RWPE1 (cell line): Measurements from ENCODE around the gene PGBD4.

Source experiments
- CTCF ChIA-PET: fragments of 350-600 bp; sonication (Branson Sonifier 250); formaldehyde crosslinking; extraction: SDS; loops from one replicate; lab custom pipeline; 2021; lab: Yijun Ruan, JAX
- POLR2A ChIA-PET: fragments of 400-600 bp; formaldehyde crosslinking; extraction: SDS; loops from one replicate; lab custom pipeline; 2020; ENCODE audit warnings: antibody characterized with exemption; ENCODE audit not compliant: low non-redundant PET; lab: Yijun Ruan, JAX
- DNase-seq: peaks from one replicate; pipeline ENCODE4 v3.0.0; 2012; ENCODE audit warnings: low spot score
- H3K27ac ChIP-seq: fragments of 450-650 bp; 2 replicates; pipeline ENCODE4 v1.5.1; 2017
- TF ChIP-seq, protein P1 (sequence below): fragments of 450-650 bp; conservative IDR thresholded peaks from 2 replicates; pipeline ENCODE4 v1.5.1; 2017; ENCODE audit warnings: low read depth, mild to moderate bottlenecking

The PGBD4 gene

DNA sequence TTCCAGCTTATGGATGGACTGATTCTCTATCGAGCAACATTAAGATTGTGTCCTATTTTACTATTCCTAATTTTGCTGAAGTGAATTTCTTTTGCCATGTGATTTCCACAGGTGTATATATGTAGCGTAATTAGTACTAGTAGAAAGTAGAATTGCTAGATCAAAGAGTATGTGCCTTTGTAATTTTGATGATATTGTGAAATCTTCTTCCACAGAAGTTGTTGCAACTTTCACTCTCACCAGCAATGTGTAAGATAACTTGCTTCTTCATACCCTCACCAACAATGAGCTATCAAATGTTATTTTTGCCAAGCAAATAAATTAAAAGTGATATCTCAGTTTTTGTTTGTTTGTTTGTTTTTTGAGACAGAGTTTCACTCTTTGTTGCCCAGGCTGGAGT, 5.4 kb downstream of the PGBD4 start:
- CTCF ChIA-PET: no interaction called here

DNA sequence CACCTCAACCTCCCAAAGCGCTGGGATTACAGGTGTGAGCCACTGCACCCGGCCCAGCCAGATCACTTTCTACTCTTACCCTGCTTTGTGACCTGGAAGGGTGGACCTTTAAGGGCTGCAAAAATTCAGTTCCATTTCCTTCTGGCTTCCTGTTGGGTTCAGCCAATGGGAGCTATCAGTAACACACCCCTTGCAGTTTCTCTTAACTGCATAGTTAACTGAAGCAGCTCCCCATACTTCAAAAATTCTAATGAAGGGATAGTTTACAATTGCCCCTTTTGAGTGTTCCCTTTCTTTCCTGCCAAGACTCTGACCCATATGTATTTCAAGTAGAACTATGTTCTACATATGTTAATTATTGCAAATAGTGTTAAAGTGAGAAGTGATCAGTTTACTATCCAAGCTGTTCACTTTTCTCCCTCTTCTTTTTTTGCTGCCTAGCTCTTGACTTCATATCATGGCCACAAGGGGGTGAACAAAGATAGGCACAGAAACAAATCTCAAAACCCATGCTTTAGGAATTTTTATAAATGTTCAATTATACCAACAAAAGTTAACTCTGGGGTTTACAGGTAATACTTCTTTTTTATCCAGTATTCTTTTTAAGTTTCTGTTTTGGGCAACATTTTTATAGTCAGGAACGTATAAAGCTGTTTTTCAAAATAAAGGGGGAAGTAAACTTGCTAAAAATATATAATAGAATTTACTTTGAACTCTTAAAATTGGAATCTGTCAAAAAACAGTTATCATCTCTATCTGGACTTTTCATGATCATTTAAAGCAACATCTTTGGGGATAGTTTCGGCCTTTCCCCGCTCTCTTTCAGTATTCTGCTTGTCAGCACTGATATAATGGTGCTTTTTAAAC, 8.1 kb downstream of the PGBD4 start:
- TF ChIP-seq, protein P1, sequence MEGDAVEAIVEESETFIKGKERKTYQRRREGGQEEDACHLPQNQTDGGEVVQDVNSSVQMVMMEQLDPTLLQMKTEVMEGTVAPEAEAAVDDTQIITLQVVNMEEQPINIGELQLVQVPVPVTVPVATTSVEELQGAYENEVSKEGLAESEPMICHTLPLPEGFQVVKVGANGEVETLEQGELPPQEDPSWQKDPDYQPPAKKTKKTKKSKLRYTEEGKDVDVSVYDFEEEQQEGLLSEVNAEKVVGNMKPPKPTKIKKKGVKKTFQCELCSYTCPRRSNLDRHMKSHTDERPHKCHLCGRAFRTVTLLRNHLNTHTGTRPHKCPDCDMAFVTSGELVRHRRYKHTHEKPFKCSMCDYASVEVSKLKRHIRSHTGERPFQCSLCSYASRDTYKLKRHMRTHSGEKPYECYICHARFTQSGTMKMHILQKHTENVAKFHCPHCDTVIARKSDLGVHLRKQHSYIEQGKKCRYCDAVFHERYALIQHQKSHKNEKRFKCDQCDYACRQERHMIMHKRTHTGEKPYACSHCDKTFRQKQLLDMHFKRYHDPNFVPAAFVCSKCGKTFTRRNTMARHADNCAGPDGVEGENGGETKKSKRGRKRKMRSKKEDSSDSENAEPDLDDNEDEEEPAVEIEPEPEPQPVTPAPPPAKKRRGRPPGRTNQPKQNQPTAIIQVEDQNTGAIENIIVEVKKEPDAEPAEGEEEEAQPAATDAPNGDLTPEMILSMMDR: peak; percentile 90
- no peak overlapping the region for H3K27ac ChIP-seq
- ChIA-PET CTCF (interaction anchor here (0.5 to 1.4 kb wide), 8 partner anchors 9 to 265 kb away, joined by 3 to 8 read pairs (median 4); partner anchors contain the start of gene KATNBL1), POLR2A (interaction anchor here (0.6 to 1.0 kb wide), 3 partner anchors 99 to 260 kb away, joined by 3 to 10 read pairs (median 4); no protein-coding TSS in a partner anchor)
- peak; percentile 51 for DNase-seq

More for the DNA sequence above, 5.4 kb downstream of the PGBD4 start:
- H3K27ac ChIP-seq: no peak overlapping the region
- POLR2A ChIA-PET: no interaction called here
- no peak for DNase-seq
- TF ChIP-seq, protein P1: no peak

DNA sequence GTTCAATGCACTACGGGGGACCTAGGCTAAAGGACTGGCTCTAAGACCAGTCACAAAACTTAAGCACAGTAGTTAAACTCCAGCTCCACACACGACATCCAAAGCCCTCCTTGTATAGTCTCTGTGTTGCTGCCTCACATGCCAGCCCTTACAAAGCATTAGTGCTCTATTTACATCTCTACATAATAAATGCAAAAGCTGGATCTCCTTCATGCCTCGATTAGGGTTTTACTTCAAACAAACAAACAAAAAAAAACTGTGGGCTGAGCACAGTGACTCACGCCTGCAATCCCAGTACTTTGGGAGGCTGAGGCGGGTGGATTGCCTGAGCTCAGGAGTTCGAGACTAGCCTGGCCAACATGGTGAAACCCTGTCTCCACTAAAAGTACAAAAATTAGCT, 9.6 kb downstream of the PGBD4 start:
- ChIA-PET CTCF (interaction anchor here (0.6 to 0.9 kb wide), 3 partner anchors 50 to 262 kb away, joined by 3 to 4 read pairs (median 3); no protein-coding TSS in a partner anchor), POLR2A (no interaction called here)
- TF ChIP-seq, protein P1: no peak
- DNase-seq: no peak
- no peak overlapping the region for H3K27ac ChIP-seq

DNA sequence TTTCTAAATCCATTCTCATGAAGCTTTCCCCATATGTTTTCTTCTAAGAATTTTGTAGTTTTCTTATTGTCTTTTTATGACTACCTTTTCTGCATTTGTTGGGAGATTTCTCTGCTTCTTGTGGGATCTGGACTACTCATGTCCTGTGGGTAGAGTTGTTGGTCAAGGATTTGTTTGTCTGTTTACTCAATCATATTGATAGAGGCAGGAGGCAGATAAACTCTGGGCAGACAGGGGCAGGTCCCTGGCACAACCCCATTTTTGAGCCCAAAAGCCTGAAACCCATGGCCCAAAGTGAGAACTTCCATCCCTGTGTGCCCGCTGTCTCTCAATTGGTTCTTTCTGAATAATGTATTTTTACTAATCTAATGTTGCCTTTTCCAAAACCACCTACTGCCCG, 12.3 kb downstream of the PGBD4 start:
- DNase-seq: no peak
- TF ChIP-seq, protein P1: no peak
- H3K27ac ChIP-seq: no peak overlapping the region
- POLR2A ChIA-PET: interaction anchor here (0.6 kb wide), 1 partner anchor 223 kb away, joined by 3 read pairs; the partner anchor contains the start of gene SLC12A6
- CTCF ChIA-PET: interaction anchor here (0.7 to 1.2 kb wide), 2 partner anchors 253 to 1091 kb away, joined by 3 read pairs; partner anchors contain the start of gene LPCAT4

DNA sequence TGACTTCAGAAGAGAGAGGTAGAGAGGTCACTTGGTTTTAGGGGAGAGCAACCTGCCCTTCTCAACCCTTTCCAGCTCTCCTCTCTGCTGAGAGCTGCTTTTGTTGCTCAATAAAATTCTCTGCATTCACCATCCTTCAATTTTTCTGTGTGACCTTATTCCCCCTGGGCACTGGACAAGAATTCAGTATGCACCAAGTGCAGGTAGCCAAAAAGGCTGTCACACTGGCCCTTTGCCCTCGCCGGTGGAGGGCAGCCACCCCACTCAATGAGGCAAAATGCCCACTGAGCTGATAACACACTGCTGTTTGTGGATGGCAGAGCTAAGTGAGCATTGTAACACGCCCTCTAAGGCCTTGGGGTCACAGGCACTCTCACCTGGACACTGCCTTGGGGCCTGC, 12.9 kb downstream of the PGBD4 start:
- DNase-seq: no peak
- TF ChIP-seq, protein P1: no peak
- no peak overlapping the region for H3K27ac ChIP-seq
- ChIA-PET CTCF (interaction anchor here (0.7 kb wide), 1 partner anchor 1092 kb away, joined by 3 read pairs; no protein-coding TSS in a partner anchor), POLR2A (interaction anchor here (0.6 kb wide), 1 partner anchor 223 kb away, joined by 3 read pairs; the partner anchor contains the start of gene SLC12A6)

DNA sequence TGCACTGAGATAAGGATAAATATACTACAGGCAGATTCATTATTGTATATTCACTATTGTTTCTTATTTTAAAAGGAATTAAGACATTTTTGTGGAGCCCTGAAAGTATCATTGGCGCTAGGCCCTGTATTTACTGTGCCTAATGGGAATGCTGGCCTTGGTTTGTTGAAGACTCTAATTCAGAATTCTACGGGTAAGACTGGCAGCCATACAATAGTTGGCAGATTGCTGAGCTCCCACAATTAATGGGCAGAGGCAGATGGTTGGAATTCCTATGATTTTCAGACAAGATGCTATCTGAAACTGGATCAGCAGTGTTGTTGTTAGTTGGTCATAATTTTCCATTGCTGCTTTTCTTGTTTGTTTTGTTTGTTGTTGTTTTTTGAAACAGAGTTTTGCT, 14.7 kb downstream of the PGBD4 start:
- TF ChIP-seq, protein P1: no peak
- no peak for DNase-seq
- CTCF ChIA-PET: no interaction called here
- POLR2A ChIA-PET: no interaction called here
- H3K27ac ChIP-seq: no peak overlapping the region
